NCI-H446 (cell line): ENCODE results near the gene FARP2.

Experiments
- DNase-seq, 2 experiments: peaks; one replicate each; lab custom pipeline; 2025; lab: John Stamatoyannopoulos, UW

FARP2 gene

DNA sequence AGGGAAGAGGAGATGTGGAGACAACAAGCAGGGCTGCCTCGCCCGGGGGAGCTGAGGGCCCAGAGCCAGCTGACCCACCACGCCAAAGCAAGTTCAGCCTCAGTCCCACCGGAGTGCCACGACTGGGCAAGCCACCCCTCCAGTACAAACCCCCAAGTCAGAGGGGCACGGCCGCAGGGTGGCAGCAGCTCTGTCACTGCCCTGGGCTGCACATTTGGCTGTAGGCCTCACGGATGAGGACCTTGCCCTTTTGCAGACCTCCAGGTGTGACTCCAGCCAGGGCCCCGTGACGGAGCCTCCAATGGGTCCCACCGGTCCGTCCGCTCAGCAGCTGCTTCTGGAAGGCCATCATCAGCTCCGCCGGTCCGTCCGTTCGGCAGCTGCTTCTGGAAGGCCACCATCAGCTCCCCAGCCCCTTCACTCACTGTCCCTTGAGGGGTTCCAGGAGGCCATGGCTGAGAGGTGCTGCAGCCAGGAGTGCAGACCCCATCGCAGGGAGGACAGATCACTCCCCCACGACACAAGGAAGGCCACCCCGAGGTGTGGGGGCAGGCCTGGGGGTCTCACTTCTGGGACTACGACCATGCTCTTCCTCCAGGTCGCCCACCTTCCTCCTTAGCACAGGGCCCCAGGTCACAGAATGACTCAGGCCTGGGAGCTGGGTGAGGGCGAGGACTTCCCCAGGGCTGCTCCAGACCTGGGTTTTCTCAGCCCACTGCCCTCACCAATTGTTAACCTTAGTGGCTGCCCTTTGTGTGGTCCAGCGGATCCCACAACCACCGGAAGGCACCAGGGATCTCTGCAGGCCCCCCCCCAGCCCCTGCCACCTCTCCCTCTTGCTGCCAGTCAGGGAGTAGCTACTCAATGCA is 176.9 kb downstream of the FARP2 start:
- DNase-seq: no peak

DNA sequence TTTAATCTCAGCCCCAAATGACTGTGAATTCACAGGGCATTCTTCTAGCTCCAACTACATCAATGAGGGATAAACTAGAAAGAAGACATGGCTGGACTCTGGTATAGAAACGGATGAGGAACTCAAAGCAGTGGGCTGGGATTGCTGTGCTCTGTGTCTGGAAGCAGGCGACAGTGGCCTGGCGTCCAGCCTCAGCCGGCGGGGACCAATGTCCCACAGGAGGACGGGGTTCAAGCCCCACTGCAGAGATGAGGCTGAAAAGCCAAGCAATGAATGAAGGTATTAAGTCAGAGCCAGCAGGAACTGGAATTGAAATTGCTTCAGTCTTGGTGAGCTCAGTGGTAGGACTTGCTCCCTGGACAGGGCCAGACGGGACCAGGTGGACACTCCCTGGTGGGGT is 178.2 kb downstream of the FARP2 start:
- DNase-seq: no peak

DNA sequence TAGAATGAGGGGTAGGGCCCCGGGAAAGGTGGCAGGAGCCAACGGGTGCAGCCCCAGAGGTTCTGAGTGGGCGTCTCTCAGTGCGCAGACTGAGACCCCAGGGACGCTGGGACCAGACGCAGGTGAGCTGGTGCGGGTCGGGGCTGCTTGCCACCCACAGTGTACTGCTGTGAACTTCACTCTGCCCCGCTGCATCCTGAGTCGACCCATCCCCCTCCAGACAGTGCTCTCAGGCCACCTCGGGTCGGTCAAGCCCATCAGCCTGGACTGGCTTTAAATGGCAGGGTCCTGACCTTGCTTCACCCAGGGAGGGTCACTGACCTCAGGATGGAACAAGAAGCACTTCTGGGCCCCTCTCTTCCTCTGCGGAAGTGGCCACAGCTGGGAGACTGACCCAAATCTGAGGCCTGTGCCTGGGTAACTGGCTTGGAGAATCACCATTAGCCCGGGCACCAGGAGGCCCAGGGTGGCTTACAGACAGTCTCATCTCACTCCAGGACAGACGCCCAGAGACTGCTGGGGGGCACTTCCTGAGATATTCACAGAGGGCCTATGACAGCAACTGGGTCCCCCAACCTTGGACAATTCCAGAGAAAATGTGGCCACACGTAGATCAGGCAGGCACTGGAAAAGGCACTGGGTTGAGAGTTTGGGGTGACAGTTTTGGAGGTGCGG is 178.8 kb downstream of the FARP2 start:
- DNase-seq: no peak

DNA sequence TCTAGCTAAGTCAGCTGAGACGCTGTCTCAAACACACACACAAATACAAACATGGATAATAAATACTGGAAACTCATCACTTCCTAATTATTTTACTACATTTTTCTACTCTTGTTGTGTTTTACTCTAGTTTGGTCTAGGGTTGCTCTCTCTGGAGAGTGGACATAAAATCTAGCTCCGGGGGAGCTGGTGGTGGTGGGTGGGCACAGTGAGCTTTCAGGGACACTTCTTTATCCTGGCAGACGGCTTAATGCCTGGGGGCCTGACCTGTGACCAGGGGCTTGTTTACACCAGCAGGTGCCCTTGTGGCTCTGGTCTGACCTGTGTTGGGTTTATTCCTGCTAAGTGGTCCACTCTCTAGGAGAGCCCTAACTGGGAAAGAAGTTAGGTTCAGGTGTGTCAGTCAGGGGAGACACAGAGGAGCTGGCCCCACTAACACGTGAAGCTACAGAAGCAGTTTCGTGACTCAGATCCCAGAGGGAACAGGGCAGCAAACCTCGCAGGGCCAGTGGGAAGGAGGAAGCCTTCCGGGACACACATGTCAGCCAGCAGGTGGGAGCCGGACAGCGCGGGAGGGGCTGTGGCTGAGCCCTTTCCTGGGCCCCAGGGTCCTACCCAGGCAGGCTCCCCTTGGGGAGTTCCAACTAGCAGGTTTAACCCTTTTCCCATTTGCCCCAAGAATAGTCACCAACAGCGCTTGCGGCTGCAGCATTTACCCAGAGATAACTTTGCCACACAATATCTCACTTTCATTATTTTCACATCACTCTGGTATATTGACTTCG is 180.0 kb downstream of the FARP2 start:
- DNase-seq: no peak

DNA sequence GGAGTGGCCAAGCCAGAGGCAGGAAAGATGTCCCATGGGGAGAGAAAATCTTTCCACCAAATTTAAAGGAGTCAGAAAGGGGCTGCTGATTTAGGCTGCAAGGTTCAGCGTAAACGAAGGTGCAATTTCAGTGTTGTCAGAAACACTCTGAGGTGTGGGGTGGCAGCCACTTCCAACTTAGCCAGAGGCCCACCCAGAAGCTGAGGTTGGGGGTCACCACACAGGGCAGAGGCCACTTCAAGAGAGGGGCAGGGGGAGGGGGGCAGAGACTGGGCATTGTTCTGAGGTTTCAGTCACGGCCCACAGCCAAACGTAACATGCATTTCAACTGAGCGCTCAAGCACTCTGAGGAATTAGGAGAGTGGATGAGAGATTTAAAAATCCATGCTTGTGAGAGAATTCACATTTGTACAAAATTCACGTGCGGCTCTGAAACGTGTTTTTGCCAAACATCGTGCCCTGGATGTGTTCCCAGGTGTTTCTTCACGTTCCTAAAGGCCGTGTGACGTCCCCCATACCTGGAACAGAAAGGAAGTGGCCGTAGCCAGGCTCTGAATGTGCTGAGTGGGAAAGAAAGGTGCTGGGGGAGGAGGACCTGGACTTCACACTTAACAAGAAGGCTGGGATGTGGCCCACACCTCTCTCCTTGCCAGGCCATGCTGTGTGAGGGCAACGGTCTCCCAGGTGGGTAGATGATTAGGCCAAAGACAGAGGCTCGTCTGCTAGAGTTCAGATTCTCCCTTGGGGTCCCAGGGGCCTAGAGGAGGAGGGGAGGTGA is 182.9 kb downstream of the FARP2 start:
- DNase-seq: no peak

DNA sequence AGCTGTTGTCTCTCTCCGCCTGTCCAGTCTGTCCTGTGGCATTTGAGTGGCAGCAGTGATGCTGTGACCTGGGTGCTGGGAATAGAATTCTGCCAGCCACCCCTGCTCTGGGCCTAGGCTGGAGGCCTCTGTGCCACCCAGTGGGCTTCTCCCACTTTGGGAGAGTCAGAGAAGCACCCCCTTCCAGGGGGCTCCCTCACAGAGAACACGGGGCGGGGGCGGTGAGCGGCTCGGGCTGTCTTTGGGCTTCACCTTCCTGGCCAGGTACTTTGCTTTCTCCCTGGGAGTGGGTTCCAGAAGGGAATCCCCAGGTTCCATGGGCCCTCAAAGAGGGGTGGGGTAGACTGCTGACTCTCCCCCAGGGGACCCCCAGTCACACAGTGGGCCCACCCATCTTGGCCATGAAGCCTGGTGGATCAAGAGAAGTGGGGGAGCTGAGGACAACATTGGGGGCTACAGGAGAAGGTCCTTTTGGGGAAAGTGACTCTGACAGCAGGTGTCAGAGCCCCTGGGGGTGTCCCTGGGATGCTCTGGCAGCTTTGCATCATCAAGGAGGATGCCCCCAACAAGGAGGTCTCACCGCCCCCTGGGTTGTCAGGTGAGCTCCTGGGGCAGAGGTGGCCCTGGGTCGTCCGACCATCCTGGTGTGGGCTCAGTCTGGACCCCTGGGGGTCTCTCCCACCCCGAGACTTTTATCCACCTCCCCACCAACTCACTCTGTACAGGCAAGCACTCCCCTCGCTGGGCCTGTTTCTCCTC is 183.7 kb downstream of the FARP2 start:
- DNase-seq: no peak

DNA sequence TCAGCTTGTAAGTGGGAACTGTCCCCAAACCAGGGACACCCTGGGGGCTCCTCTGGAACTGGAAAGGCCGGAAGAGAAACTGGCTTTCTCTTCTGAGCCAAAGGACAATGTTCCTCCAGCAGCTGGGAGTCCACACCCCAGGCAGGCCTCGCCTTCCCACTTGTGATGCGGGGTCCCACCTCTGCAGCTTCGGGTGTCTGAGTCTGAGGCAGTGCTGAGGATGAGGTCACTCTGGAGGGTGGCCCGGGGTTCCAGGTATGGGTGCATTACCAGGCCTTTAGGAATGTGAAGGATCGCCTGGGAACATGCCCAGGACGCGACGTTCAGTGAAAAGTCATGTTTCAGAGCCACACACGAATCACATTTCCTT is 184.3 kb downstream of the FARP2 start:
- DNase-seq: no peak

DNA sequence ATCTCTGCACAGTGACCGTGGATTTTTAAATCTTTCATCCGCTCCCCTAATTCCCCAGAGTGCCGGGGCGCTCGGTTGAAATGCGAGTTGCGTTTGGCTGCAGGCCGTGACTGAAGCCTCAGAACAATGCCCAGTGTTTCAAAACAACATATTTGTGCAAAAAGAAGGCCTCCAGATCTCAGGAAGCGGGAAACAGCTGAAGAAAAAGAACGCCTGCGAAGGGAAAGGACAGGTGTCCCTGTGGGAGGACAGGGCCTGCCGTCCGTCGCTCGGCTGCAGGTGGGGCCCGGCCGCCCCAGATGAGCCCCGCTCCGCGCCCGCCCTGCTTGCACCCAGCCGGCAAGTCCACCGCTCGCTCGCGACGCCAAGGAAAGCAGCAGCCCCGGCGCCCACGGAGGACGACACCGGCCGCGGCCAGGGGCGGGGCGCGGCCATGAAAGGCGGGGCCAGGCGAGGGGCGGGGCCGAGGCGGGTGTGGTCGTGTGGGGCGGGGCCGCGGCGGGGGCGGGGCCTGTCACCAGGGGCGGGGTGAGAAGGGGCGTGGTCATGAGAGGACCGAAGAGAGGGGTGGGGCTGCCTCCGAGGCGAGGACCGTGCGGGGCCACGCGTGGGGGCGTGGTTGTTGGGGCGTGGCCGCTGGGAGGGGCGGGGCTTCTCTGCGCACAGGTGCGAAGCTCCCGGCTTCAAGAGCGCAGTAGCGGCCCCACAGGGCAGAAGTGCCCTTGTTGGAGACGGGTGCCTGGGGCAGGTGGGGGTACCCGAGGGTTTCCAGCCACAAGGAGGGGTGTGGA is 184.9 kb downstream of the FARP2 start:
- DNase-seq: no peak

DNA sequence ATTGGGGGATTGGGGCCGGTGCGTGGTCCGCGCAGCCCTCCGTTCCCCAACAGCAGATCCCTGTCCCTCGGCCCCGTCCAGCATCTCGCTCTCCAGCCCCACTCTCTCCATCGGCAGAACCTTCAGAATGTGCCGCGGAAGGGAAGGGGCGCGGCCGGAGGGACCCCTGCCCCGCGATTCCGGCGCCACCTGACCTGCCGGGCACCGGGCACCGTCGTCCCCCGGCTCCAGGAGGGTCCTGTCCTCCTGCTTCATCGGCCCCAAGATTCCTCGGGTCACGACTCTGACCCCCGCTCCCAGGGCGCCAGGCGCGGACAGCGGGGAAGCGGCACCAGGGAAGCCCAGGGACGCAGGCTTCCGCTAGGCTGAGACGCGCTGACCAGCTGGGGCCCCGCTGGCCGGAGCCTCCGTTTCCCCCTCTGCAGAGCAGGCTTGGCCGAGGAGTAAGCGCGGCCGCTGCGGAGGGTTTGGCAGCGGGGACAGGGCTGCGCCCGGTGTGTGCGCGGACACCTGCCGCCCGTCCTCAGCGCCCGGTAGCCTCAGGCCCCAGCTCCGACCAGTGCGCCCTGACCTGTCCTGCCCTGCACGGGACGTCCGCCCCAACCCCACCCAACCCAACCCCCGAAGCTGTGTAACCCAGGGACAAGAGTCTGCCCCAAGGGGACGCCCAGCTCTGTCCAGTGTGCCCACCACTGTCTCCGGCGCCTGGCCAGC is 185.6 kb downstream of the FARP2 start:
- no peak for DNase-seq

DNA sequence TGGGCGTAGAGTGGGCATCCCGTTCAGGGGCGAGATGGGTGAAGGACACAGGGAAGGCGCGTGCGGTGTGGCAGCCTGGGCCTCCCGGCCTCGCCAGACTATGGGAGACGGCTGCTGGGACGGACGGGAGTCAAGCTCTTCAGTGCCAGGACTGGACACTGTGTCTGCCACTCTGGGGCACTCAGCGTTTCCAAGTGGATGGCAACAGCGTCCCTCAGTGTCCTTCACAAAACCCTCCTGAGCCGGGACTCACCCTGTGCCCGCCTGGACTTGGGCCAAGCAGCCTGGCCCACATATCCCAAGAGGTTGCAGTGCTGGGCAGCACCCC is 186.2 kb downstream of the FARP2 start:
- DNase-seq: no peak
